SHP77 treated with DMSO at 0.1 percent for 48 hours (cell line): ENCODE data around the gene RPSA.
"Not testable (repeated sequence)": the region's sequence is repeated elsewhere in the genome, so short reads cannot be mapped to it uniquely, and the experiment has no call there.

ENCODE experiments used
- DNase-seq: peaks from one replicate; lab custom pipeline; 2025; lab: John Stamatoyannopoulos, UW

RPSA gene

DNA sequence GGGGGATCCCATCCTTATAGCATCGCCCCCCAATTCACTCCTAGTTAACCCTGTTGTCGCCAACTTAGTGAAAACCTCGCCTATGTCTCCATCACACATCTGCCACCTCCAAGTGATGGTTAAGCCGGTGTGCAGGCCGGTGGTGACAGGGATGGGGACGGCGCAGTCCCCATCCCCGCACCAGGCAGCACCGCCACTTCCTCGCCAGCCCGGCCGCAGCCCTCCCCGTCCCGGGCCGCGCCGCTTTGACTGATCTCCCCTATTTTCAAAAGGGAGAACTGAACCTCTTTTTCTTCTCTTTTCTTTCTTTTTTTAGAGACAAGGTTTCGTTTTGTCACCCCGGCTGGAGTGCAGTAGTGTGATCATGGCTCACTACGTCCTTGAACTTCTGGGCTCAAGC lies 49.6 kb downstream of the RPSA start:
- DNase-seq, result no peak

DNA sequence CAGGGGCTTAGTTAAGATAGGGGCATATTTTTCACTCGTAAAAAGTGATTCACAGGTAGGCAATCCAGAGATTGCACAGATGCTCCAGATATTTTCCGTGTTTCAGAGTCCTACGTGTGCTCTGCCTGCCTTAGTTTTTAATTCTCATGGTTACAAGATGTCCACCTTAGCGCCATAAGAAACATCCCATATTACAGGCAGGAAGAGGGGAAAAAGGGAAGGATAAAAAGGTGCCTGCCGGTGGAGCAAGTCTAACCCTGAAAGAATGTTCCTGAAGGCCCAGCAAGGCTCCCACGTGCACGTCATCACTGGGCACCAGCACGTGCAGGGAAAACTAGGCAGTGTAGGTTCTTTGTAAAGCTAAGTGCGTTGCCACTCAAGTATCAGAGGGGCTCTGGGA lies 50.8 kb downstream of the RPSA start:
- DNase-seq, result no peak

DNA sequence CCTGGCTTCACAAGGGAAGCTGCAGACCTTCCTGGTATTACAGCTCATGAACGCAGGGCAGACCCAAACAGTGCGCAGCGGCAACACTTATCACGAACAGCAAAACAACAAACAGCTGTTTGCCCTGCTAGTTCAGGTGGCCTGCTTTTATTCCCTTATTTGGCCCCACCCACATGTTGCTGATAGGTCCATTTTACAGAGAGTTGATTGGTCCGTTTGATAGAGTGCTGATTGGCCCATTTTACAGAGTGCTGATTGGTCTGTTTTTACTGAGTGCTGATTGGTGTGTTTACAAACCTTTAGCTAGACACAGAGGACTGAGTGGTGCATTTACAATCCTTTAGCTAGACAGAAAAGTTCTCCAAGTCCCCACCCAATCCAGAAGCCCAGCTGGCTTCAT lies 52.1 kb downstream of the RPSA start:
- not testable (repeated sequence) for DNase-seq

DNA sequence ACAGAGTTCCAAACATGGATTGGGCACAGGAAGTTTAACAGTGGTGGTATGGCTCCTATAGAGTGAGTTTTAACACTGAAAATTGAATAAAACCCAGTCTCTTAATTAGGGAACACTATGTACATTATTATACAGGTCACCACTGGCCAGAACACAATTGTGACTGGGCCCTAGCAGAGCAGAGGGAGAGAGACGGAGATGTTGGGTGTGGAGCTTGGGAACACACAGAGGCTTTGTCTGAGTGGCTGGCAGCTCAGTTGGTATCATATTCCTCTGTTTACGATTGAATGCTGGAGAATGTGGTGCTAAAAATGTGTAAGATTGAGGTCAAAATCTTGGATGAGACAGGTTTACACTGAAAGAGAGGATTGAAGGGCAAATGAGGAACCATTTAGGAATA lies 54.2 kb downstream of the RPSA start:
- no peak for DNase-seq
